NAMALWA (cell line): Measurements from ENCODE around the gene COL8A1.
"Not testable (repeated sequence)": the region's sequence is repeated elsewhere in the genome, so short reads cannot be mapped to it uniquely, and the experiment has no call there.

ENCODE experiments used
- DNase-seq: peaks from one replicate; pipeline ENCODE4 v3.0.0-alpha.2; 2015; ENCODE audit warnings: low spot score

The COL8A1 gene

DNA sequence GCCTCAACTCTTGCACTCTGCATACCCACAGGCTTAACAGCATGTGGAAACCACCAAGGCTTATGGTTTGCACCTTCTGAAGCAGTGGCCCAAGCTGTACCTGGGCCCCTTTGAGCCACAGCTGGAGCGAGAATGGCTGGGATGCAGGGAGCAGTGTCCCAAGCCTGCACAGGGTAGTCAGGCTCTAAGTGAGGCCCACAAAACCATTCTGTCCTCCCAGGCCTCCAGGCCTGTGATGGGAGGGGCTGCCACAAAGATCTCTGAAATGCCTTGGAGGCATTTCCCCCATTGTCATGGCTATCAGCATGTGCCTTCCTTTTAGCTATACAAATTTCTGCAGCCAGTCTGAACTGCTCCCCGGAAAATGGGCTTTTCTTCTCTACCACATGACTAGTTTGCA is 166.8 kb downstream of the COL8A1 start:
- no peak for DNase-seq

DNA sequence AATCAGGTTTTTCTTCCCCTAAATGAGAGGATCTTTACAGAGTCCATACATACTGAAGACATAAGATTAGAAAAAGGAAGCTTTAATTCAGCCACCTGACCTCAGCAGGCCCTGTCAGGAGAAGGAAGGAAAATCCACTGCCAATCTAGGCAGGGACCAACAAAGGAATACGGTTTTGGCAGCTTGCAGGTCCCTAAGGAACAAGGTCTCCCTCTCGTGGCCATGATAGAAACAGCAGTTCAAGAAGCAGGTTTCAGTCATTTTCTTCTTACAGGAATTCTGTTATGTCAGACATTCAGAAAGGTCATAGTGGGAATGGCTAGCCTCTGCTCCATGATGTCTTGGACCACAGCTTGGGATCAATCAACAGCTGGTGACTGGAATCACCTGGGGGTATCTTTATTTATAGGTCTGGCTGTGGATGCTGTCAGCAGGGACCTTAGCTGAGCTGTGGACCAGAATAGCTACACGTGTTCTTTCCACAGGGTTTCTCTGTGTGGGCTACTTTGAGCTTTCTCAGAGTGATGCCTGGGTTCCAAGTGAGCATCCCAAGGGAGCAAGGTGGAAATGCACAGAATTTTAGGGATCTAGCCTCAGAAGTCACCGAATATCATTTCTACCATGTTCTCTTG is 169.9 kb downstream of the COL8A1 start:
- peak; percentile 67 for DNase-seq

DNA sequence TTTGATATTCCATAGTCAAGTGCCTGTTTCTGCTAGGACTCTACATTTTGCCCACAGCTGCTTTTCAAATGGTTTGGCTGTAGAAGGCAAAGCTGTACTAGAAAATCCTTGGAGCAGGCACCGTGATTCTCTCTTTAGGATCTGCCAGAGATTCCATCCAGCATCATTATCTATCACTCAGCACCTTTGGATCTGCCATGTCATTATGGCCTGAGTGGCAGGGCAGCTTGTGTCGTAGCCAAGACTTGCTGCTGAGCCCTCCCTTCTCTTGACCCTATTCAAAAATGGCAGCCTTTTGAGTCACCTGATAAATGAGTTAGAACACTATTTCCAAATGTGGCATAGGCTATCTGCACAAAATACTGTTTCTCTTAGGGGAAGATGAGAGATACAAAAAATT is 171.2 kb downstream of the COL8A1 start:
- DNase-seq = no peak

DNA sequence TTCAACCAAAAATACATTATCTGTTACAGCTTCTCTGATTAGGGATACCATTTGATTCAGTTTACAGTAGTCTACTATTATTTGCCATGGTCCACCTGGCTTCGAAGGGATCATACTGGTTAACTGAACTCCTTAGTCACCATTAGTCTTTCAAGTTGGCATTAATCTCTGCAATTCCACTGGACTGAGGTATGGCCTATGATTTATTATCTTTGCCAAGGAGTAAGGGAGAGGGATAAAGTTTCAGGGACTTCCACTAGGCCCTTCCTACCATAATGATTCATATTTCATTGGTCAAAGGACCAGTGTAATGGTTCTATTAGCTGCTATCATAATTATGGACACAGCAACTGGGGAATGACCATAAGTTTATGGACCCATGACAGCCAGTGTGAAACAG is 172.0 kb downstream of the COL8A1 start:
- no peak for DNase-seq

DNA sequence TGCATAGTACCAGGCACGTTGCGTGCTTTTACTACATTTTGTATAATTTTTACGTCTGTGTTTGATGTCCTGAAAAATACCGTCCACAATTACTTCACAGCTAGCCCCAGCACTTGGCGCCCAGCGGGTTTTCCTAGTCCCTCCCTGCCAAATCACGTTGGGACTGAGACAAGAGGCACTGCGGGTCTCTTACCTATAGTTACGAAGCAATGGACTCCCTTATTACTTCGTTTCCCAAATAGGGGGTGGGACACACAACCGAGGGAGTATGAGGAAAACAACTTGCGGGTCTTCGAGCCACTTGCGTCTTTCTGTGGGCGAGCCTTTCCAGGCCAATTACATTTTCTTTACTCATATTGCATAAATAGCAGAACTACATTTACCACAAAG is 178.6 kb downstream of the COL8A1 start:
- DNase-seq = no peak

DNA sequence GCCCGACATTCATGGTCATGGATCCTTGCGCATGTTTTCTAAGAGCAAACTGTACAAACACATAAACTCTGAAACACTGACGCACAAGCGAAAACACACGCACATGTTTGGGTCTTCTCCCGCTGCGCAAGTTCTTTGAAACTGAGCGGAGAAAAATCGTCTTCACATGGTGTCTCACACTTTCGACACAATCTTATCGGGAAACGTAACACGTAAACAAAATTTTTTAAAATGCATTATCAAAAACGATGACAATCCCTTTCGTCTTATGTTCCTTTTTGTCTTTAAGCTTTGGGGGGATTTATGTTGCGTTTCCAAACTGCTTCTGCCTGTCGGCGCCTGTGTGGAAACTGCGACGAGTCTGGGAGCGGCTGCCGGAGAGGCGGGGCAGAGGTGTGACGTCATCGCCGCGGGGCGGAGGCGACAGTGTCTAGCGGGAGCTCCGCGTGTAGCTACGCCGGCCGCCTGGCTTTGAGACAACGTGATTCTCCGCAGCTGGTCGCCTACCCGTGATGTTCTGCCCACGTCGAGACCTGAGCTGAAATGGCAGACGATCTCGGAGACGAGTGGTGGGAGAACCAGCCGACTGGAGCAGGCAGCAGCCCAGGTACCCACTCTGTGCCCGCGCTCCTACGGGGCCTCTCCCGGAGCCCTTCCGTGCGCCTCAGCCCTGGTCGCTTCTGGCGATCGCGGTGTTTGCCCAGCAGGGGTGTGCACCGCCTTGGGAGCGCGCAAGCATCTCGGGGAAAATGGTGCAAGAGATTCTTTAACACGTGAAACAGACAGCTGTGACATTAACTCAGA is 179.2 kb downstream of the COL8A1 start, which contains the start of gene CMSS1:
Gene CMSS1, plus strand, starts transcription at position 426 of the 804 bp plus-strand sequence.
- DNase-seq = peak; percentile 94

DNA sequence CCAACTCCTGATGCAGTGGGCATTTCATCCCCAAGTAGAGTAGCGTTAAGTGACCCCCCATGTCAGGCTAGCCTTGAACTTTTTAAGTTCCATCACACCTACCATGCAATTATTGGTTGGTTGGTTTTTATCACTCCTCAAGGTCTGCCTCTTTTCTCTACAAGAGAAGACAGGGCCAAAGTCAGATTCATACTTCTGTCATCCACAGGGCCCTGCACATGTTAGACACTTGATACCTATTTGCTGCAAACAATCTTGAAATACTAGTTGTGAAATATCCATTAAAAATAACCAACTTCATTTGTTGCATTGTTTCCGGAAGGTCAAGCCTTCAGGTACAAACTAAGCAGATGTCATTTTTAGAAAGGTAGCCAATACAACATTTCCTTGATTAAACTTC is 180.4 kb downstream of the COL8A1 start:
- DNase-seq = no peak

DNA sequence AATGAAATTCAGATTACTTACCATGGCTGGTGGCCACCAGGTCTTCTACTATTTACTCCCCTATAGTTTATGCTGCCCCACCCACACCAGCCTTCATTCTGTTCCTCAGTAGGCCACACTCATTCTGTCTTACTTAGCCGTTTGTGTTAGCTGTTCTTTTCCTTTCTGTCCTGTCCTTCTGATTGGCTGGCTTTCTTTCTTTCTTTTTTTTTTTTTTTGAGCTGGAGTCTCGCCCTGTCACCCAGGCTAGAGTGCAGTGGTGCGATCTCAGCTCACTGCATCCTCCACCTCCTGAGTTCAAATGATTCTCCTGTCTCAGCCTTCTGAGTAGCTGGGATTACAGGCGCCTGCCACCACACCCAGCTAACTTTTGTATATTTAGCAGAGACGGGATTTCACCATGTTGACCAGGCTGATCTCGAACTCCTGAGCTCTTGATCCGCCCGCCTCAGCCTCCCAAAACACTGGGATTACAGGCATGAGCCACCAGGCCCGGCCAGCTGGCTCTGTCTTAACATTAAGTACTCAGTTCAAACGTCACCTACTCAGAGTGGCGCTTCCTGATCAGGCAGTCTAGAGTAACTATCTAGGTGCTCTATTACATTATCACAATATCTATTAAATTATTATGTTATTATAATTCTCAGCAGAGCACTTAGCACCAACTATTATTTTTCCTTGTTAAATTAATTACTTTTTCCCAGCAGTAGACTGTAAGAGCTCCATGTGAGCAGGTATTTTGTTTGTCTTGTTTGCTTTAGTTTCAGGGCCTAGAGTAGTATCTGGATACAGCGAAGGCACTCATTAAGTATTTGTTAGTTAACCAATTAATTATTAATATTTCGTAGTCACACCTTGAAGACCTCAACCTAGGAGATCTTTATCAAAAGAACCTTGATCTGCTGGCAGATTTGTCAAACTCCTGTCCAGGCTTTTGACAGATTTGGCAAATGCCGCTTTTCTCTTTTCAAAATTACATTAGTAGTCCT is 185.6 kb downstream of the COL8A1 start:
- no peak for DNase-seq

DNA sequence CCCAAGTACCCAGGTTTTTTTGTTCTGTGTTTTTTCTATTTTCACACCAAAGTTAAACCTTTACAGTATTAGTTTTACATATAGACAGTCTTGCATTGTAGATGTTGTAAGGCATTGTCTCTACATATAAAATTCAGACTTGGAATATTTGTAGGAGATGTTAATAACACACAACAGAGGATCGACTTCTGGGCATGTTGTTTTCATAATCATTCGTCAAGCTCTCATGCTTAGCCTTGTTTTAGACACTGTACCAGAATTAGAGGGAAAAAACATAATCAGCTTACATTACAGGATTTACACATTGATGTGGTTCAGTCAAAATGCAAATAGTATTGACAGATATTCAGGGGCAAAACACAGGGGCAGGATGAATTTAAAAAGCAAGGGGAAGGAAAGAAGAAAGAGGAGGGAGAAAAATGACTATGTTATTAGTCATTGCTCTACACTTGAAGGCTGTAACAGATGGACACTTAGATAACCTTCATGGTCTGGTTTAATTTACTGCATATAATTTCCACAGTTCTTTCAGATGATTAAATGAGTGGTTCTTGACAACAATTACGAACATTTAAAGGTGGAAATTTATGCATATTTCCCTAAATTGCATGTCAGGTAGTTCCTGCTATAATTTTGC is 186.7 kb downstream of the COL8A1 start:
- no peak for DNase-seq

DNA sequence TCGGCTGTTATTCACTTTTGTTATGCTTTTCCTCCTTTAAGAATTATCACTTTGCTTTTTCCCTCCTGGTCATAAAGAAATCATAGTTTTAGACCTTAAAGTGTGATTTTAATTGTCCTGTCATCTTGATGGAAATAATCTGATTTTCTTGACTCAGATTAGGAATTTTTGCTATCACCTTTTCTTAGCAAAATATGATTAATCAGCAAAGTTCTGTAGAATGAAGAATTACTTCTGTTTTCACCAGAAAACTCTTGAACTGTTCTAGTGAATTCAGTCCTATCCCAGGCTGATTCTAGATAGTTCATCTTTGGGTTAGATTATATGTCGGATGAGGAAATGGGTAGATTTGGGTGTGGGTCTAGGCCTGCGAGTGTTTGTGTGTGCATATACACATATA is 191.4 kb downstream of the COL8A1 start:
- DNase-seq = no peak

DNA sequence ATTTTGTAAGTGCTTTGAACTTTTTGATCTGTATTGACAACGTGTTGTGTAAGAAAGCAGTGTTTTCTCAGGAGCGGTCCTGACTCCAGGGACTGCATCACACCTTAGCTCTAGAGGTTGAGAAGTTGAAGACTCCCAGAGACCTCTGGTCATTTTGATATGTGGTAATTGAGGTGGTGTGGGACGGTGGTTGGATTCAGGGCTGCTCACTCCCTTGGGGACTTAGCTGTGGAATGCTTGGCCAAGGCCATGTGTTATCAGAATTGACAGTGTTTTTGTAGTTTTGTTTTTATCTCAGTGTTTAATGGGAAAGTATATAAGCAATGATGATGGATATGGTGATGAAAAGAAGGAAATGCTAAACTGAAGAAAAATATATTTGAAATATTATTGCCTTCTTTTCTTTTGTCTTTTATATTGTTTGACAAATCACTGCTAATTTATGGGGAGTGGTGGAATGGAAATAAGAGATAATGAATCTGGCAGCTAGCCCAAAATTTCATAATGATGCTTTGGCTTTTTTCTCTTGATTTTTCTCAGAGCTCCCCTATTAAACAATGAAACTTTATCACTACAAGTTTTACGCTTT is 195.3 kb downstream of the COL8A1 start:
- DNase-seq = no peak

DNA sequence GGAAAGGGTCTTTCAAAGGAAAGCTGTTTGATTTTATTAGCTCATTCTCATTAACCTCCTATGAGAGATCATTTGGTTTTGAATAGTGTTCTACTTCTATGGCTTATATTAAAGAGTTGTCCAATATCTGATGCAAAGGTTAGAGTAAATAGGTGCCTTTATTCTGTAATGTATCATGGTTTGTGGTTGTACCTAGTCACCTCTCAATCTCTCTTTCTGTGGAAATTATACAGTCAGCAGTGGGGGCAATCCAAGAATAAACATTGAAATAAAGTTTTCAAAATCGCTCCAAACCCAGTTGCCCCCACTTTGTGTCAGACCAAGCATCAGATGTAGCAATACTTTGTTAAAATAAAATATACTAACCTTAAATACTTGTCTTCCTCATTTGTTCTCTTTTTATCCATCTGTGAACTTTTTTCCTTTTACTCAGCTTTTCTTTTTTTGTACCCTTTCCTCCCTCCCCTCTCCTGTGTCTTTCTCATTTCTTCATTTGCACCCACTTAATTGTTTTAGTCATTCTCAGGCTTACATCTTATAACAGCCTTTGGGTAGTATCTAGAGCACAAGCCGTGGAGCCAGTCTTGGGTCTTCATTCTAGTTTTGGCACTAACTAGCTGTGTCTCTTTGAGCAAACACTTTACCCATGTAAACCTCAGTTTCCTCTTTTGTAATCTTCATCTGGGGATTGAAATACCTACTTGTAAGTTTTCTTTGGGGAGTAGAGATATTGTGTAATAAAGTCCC is 196.0 kb downstream of the COL8A1 start:
- DNase-seq = no peak

DNA sequence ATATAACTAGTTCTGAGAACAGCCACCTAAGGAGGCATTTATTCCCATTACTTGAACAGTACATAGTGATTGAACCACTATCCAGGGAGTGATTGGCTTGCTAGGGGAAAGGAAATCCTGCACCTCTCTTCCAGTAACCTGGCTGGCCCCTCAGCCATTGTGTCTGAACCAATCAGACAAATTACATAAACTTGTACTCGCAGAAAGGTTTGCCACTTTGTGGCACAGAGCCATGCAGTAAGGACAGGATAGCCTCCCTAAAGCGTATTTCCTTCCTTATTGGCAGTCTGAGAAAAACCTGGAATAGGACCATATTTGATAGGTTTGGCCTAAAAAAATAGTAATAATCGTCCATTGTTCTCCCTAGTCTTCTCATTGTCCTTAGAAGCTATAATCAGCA is 198.3 kb downstream of the COL8A1 start:
- no peak for DNase-seq

DNA sequence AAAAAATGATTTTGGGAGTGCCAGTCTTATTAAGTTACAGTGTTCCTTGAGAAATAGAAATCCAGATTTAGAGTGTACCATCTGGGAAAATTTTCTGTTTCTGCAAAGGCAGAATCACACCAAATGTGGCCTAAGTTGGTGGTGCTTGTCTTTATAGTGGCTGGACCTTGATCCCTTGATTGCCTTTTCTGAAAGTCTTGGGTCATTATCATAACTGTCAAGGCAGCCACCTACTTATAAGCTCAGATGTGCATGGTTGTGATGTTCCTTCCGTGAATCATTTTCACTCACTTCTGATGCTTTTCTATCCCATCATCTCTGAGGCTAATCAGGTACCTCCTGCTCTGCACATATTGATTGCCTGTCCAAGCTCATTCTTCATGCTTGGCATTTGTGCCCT is 199.3 kb downstream of the COL8A1 start:
- no peak for DNase-seq

DNA sequence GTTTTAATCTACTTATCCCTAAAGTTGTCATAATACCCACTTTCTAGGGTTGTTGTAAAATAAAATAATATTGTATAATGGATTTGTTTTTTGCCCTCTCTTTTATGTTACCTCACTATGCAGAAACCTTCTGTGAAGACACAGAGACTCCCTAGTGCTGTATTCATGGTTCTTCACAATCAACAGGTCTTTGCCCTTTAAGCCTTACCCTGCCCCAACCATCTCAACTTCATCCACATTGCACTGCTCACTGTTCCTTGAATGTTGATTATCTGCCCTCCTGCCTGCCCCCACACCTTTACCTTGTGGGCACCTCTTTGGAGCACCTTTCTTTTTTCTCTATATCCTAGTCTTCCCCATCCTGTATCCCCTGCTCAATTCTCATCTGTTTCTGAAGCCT is 200.4 kb downstream of the COL8A1 start:
- DNase-seq = no peak

DNA sequence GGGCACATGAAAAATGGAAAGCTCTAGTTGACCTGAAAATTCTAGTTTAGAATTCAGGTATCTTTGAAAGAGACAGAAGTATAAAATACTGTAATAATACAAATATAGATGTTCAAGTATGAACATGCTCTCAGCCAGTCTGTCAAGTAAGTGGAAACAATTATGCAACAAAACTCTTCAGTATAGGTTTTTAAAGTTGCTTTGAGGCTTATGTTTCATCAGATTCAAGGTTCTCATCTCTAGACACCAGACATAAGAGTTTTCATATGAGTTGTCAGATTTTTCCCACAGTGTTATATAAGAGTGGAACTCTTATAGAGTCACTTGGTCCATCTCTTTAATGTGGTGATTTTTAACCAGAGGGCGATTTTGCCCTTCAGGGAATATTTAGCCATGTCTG is 201.2 kb downstream of the COL8A1 start:
- no peak for DNase-seq

DNA sequence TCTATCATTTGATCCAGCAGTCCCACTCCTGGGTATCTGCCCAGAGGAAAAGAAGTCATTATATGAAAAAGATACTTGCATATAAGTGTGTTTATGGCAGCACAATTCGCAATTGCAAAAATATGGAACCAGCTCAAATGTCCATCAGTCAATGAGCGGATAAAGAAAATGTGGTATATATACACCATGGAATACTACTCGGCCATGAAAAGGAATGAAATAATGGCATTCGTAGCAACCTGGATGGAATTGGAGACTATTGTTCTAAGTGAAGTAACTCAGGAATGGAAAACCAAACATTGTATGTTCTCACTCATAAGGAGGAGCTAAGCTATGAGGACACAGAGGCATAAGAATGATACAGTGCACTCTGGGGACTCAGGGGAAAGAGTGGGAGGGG is 203.6 kb downstream of the COL8A1 start:
- DNase-seq = not testable (repeated sequence)

DNA sequence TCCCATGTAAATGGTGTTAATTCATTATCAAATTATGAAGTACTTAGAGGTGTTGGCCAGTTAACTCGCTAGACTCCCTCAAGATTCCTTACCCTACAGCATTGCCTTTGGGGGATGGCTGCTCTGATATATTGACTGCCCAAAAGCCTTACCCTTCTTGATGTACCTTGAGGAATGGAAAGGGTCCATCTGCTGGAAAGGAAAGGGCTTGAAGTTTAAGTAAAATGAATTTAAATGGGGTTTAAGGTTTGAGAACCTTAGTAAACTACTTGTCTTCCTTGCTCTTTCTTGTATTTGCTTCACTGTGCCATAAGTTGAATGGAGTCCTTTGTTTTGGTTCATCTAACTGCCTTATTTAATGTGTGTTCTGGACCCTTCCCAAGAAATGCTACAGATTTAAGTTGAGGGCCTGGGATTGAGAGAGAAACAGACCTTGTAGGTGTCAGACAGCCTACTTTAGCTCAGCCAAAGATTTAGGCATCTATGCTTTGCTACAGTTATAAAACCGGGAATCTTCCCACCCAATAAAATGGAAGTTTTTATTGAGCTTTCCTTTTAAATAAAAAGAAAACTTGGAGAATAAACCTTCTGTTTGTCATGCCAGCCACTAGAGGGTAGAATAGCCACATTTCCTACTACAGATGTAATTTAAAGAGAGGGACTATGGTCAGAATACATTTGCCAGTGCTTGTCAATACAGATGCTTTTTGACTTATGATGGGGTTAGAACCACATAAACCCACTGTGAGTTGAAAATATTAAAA is 204.6 kb downstream of the COL8A1 start:
- peak; percentile 34 for DNase-seq

DNA sequence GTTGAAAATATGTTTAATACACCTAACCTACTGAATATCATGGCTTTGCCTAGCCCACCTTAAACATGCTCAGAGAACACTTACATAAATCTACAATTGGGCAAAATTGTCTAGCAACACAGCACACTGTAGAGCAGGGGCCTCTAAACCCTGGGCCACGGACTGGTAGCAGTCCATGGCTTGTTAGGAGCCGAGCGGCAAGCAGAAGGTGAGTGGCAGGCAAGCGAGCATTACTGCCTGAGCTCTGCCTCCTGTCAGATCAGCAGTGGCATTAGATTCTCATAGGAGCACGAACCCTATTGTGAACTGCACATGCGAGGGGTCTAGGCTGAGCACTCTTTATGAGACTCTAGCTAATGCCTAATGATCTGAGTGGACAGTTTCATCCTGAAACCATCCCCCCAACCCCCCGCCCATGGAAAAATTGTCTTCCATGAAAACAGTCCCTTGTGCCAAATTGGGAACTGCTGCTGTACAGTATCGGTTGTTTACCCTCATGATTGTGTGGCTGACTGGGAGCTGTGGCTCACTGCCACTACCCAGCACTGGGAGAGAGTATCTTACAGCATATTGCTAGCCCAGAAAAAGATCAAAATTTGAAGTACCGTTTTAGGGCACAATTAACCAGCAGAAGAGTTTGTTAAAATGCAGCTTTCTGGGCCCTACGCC is 205.3 kb downstream of the COL8A1 start:
- no peak for DNase-seq

DNA sequence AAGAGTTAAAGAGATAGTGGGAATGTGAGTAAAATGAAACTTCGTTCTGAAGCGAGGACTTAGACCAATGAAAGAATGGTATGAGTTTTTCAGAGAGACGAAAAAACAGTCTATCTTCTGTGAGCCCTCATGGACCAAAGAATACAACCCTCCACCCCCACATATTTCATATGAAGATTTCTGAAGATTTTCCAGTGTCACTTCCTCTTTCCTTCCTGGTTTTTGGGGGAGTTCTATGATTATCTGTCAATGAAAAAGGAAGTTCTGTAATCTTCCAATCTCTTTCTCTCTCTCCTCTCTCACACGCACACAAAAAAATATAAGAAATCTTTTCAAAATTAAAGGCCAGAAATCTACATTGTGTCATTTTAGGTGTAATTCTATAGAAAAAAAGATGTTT is 206.9 kb downstream of the COL8A1 start:
- no peak for DNase-seq
